T-helper 22 cell (primary cell): ENCODE data around the gene GASK1B.

Experiments
- DNase-seq: peaks from one replicate; pipeline ENCODE4 v3.0.0-alpha.2; 2020; ENCODE audit warnings: low read depth

Gene GASK1B

GRCh38 chr4:158146736-158147135 is 26.1 kb downstream of the GASK1B start:
- DNase-seq: no peak

DNA sequence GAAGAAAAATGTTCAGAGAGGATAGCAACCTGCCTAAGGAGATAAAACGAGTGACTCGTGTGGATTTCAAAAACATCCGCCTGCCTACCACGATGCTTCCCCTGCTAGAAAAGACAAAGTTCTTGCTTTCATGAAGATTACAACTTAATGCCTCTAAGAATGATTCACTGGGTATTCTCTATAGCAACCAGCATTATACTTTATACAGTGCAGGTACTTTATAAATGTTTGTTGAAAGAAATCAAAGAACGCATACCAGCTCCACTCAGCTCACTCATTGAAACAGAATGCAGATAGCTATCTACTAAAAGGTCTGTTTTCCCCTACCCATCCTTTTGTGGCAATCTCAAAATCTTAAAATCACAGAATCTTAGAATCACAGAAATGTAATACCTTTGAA is 33.7 kb downstream of the GASK1B start:
- DNase-seq: no peak

GRCh38 chr4:158134222-158134621 is 38.6 kb downstream of the GASK1B start:
- no peak for DNase-seq

- no peak for DNase-seq
Measured at GRCh38 chr4:158133551-158133950, 39.3 kb downstream of the GASK1B start.

- DNase-seq: no peak
Measured at GRCh38 chr4:158131027-158131426, 41.8 kb downstream of the GASK1B start.

DNA sequence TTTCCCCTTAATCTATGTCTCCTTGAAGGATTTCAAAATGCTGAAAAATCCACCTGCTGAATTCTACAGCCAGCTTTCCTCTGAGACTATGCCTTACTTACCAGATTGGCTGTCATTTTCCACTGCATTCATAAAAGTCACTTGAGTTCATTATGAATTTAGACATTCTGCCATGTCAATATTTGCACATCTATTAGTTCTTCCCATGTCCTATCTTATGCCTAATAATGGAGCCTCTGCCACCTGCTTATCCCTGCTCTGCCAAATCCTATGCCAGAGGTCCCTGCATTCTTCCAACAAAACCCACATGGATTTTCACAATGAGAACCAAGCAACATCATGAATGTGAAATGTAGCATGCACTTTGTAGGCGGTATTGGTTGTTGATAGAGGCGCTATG is 42.6 kb downstream of the GASK1B start:
- no peak for DNase-seq

- DNase-seq: no peak
Measured at GRCh38 chr4:158129694-158130093, 43.1 kb downstream of the GASK1B start.

- no peak for DNase-seq
Measured at GRCh38 chr4:158128540-158128939, 44.3 kb downstream of the GASK1B start.

GRCh38 chr4:158125310-158125709 is 47.5 kb downstream of the GASK1B start:
- no peak for DNase-seq
